Stimulated activated CD4-positive, alpha-beta T cell treated with anti-CD3 and anti-CD28 coated beads, Interleukin-1b, Interleukin-23, amount 100 ng/mL, for 1 hour (primary cell): Measurements from ENCODE around the gene MAPK7.
A peak's percentile ranks its signal among the peaks of the same experiment; 100 is the strongest.
"Not testable (repeated sequence)": the region's sequence is repeated elsewhere in the genome, so short reads cannot be mapped to it uniquely, and the experiment has no call there.

Source experiments
- DNase-seq, 2 donors: peaks; one replicate each; pipeline ENCODE4 v3.0.0-alpha.2; 2020; ENCODE audit warnings: low read depth in 2 of 2

The MAPK7 gene

GRCh38 chr17:19343256-19343630 lies 35.1 kb upstream of the MAPK7 start:
- DNase-seq, result no peak

- DNase-seq, result no peak
Measured at GRCh38 chr17:19343671-19344151, 34.6 kb upstream of the MAPK7 start.

- DNase-seq, result no peak
Measured at GRCh38 chr17:19344311-19345066, 33.8 kb upstream of the MAPK7 start.

- no peak for DNase-seq
Measured at GRCh38 chr17:19345067-19345460, 33.2 kb upstream of the MAPK7 start.

GRCh38 chr17:19345486-19346350 lies 32.6 kb upstream of the MAPK7 start:
- no peak for DNase-seq

- no peak for DNase-seq
Measured at GRCh38 chr17:19346351-19347255, 31.7 kb upstream of the MAPK7 start.

GRCh38 chr17:19347323-19348080 lies 30.8 kb upstream of the MAPK7 start:
- no peak for DNase-seq

GRCh38 chr17:19348081-19348650 lies 30.1 kb upstream of the MAPK7 start:
- no peak for DNase-seq

GRCh38 chr17:19348806-19349205 lies 29.5 kb upstream of the MAPK7 start:
- no peak for DNase-seq

GRCh38 chr17:19353401-19353800 lies 24.9 kb upstream of the MAPK7 start:
- not testable (repeated sequence) for DNase-seq

- DNase-seq, result no peak
Measured at GRCh38 chr17:19354748-19355147, 23.6 kb upstream of the MAPK7 start.

- DNase-seq, result no peak
Measured at GRCh38 chr17:19357351-19357750, 20.9 kb upstream of the MAPK7 start.

GRCh38 chr17:19357761-19358160 lies 20.5 kb upstream of the MAPK7 start:
- DNase-seq, result no peak

- DNase-seq, result no peak
Measured at GRCh38 chr17:19359151-19359550, 19.1 kb upstream of the MAPK7 start.

- DNase-seq, result no peak
Measured at GRCh38 chr17:19359856-19360255, 18.4 kb upstream of the MAPK7 start.

- DNase-seq, result no peak
Measured at GRCh38 chr17:19360772-19361171, 17.5 kb upstream of the MAPK7 start.

GRCh38 chr17:19361326-19361725 lies 17.0 kb upstream of the MAPK7 start:
- DNase-seq, result no peak

GRCh38 chr17:19361944-19362276 lies 16.4 kb upstream of the MAPK7 start:
- DNase-seq, result no peak

- peak; percentile 88 to 91 for DNase-seq
Measured at GRCh38 chr17:19362277-19363113, 15.8 kb upstream of the MAPK7 start, which contains the start of gene B9D1. B9D1 (minus strand) TSS chr17:19362723; CDS start chr17:19362569, 154 bp downstream.

- no peak for DNase-seq
Measured at GRCh38 chr17:19363114-19363438, 15.2 kb upstream of the MAPK7 start.
